ENCODE results near the gene NMNAT2.

NMNAT2 gene

DNA sequence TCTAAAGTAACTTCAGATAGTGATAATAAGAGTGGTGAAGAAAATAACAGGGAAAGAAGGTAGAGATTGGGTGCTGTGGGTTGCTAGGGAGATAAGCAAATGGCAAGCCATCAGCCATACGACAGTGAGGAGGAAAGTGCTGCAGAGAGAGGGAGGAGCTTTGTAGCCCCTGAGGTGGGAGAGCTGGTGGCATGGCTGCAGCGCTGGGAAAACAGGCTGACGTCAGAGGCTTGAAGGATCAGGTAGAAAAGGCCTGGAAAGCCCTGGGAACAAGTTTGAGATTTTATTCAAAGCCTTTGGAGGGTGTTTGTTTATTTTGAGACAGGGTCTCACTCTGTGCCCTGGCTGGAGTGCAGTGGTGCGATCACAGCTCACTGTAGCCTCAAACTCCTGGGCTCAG, 109.5 kb downstream of the NMNAT2 start:
- no peak for DNase-seq

DNA sequence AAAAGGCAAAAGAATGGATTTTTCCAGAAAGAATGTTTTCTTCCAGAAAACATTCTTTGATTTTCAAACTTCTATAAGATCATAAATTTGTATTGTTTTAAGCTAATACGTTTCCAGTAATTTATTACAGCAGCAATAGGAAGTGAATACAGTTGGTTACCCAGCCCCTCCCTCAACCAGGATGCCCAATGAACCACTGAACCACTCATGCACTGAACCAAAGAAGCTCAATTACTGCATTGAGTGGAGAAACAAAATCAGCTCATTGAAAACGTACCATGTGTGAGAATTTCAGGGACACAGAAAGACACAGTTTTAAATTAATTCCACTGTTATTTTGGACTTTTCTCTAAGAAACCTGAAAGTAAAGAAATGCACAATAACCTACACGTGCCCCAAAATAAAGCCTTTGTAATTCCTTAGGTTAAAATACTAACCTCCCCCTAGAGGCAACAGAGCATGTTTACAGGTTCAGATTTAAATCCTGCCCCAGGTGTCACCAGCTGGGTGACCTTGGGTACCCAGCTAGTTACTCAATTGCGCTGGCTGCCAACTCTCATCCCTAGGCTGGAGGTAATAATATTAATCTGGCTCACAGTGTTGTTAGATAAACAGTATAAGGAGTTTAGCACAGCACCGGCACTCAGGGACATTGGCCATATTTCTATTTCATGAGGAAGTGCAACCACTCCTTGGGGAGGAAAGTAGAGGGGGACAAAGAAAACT, 111.7 kb downstream of the NMNAT2 start:
- no peak for DNase-seq

DNA sequence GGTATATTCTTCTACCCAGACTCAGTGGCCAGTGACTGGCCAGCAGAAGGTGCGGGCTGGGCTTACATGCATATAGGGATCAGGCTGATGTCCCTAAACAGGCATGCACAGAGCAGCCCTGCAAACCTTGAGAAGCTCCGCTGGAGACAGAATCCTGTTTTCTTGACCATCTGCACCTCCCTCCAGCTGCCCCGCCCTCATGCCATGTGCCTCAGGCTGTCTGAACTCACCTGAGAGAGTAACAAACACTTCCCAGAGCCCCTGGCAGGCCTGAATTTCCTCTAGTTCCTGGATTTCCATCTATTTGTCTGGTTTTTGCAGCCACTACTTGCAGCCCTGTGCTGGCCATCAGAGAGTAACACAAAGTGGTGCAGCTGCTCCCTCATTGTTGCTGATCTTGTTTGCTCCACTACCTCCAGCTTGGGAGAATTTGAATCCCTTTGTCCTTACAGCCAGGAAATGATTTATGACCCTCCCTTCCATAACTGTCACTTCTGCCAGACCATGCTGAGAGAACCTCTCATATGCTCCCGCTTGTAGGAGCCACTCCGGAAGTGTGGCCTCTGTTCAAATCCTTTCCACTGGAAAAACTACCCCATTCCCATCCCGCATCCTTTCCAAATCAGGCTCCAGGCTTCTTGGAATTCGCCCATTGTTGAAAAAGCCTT, 113.6 kb downstream of the NMNAT2 start:
- DNase-seq: no peak

DNA sequence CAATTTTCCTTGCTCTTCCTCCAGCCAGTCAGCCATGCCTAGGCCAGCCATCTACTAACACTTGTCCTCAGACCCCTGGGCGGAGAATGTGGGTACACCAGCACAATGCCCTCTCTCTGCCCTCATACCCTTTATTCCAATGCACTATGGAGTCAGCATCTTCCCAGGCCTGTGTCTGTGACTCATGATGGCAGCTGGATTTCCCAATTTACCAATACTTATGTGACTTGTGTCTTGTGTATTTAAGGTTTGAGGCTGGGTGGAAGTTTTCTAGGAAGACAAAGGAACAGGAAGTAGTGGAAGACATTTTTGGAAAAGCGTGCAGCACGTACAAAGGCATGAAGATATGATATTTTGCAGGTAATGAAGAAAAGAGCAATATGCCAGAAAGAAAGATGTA, 114.3 kb downstream of the NMNAT2 start:
- no peak for DNase-seq

DNA sequence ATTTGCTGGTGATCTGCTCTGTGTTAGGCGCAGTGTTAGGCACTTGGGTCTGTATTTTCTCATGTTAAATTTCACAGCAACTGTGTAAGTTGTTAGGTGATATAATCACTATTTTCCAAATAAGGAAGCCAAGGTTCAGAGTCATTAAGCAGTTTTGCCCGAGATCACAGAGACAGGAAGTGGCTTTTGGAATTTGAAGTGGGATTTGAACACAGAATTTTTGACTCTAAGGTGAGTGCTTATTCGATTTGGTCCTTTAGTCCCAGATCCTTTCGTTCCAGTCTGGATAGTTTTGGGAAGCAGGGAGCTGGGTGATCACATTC, 114.9 kb downstream of the NMNAT2 start:
- no peak for DNase-seq

DNA sequence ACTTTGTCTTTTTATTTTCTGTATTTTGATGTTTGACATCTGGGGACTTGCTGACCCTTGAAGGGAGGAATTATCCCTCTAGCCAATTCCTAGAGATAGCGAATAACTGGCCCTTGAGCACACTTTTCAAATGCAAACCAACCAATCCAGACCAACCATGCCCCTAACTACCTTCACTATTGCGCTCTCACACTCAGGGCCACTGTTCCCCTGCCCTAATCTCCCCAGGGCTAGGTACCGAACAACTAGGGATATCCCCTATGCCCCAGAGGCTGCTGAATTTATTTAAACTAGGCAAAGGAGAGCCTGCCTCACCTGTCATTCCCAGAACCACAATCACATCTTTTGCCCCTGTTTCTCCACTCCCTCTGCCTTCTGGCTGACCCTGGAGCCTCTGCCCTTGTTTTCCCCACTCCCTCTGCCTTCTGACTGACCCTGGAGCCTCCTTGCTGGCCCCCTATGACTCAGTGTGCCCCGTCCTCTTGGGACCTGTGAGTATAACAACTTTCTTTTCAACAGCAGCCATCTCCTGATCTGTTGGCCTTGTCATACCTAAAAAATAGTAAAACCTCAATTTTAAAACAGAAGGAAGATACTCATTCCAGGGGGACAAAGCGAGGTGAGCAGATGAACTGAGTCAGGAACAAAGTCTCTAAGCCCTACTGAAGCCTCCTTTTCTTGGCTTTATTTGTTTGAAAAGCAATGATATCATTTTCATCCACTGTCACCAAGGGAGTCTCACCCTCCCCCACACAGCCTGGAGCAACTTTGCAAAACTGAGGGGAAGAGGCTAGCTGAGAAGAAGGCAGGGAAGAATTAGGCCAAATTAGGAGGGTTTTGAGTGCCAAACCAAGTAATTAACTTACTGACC, 115.5 kb downstream of the NMNAT2 start:
- DNase-seq: no peak

DNA sequence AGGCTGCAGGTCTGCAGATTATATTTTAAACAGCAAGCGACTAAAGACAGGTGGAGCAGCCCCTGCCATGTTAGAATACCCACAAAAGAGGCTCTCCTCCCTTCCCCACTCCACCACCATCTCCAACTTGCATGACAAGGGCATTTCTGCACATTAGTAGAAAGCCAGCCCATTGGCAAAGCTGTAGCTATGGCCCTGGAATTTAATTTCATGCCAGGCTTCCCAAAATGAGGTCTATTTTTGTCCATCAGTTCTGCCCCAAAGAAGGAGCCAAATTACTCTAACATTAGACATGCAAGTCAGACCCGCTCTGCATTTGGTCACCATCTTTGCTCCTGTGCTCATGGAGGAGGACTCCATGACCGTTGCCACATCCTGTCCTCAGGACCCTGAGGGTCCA, 116.9 kb downstream of the NMNAT2 start:
- no peak for DNase-seq

DNA sequence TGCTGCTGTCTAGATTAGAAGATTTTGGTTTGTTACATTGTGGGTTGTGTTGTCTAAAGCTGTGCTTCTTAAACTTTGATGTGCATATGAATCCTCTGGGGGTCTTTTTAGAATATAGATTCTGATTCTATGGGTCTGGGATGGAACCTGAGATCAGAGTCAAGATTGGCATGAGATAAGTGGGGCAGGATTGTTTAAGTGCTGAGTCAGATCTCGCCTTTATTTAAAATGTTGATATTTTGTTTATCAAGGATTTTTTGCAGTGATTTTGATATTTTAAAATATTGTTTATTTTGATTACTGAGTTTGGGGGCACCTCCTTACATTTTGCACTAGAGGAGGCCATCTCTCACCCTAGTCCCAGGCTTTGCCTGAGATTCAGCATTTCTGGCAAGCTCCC, 117.4 kb downstream of the NMNAT2 start:
- no peak for DNase-seq

DNA sequence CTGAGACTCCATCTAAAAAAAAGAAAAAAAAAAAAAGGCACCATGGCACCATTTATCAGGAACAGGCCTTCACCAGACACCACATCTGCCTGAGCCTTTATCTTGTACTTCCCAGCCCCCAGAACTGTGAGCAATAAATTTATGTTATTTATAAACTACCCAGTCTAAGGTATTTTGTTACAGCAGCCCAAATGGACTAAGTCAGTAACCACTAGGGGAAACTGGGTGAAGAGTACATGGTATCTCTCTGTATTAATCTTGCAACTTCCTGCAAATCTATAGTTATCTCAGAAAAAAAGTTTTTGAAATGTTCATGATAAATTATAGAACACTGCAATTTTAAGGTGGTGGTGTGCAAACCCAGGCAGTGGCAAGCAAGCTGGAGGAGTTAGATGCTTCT, 117.8 kb downstream of the NMNAT2 start:
- DNase-seq: no peak

DNA sequence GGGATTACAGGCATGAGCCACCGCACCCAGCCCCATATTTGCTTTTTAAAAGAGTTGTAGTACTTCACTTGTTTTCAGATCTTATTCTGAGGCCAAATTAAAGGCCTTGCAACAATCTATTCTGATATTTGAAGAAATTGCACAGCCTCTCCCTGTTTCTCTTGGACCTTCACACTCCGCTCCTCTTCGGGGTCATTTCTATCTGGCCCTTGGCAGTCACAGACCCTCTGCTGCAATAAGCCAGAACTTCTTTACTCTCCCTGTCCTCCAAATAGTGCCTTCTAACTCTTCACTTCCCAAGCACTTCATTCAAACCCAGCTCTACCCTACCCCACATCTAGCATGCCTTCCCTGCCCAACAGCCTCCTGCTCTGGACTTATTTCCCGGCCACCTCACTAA, 121.4 kb downstream of the NMNAT2 start:
- no peak for DNase-seq

DNA sequence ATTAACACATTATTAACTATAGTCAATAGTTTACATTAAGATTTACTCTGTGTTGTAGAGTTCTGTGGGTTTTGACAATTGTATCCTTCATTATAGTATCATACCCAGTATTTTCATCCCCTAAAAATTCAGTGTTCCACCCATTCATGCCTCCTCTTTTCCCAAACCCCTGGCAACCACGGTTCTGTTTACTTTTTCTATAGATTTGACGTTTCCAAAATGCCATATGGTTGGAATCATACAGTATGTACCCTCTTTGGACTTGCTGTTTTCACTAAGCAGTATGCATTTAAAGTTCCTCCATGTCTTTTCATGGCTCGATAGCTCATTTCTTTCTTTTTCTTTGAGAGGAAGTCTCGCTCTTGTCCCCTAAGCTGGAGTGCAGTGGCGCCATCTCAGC, 122.7 kb downstream of the NMNAT2 start:
- no peak for DNase-seq

DNA sequence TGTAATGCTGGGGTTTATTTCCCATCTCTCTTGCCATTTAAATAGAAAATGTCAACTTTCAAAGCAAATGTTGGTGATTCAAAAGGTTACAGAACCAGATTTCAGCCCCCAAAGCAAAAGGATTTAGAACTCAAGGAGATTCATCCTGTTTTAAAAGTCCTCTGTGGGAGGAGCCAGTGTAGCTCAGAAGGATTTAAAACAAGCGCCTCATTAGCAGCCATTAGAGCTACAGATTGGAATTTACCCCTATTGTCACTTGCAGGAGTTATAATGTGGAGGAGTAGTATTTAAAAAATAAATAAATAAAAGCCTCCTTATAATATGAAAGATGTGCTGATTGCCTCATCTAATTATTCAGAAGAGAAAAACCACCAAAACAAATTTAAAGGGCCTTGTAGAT, 124.3 kb downstream of the NMNAT2 start:
- DNase-seq: no peak

DNA sequence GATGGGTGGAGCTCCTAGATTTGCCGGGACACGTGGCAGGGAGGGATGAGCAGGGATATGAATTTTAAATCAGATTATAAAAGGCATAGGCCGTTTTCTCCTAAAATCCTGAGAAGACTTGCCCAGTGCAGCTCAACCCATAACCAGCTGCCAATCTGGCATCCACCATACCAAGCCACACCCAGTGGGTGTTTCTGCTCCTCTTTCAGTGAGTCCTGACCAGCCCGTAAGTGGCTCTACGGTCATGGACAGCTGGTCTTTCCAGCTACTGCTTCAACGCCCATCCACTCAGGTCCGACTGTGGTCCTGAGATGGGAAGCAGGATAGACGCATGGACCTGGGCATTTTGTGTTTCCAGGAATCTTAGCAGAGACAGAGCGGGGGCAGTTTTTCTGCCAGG, 124.9 kb downstream of the NMNAT2 start:
- DNase-seq: no peak

DNA sequence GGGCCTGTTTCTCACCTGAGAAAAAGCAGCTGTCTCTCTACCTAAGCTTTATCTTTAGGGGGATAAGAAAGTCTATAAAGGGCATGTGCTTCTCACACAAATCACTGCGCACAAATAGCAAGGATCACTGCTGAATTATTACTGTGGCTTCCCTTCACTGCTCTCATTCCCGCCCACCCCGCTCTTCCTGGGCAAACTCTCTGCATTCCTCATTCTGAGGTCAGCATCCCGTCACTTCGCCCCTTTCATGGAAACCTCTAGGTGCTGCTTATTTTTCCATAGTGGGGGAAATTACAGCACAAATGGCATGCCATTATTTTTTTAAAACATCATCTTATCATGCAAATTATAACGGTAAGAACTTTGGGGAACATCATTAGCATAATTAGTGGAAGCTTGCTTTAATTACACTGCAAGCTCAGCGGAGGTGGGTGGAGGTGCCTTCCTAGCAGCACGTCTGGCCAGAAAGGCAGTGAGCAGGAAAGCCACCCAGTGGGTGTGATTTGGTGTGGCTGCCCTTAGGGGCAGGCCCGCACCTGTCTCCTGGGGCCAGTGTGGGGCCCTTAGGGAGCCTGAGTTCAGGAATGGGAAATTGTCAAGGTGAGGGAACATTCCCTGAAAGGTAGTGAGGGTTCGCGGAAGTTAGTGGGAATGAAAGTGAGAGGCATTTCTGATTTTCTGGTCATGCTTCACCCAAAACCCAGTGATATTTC, 126.2 kb downstream of the NMNAT2 start:
- DNase-seq: no peak

DNA sequence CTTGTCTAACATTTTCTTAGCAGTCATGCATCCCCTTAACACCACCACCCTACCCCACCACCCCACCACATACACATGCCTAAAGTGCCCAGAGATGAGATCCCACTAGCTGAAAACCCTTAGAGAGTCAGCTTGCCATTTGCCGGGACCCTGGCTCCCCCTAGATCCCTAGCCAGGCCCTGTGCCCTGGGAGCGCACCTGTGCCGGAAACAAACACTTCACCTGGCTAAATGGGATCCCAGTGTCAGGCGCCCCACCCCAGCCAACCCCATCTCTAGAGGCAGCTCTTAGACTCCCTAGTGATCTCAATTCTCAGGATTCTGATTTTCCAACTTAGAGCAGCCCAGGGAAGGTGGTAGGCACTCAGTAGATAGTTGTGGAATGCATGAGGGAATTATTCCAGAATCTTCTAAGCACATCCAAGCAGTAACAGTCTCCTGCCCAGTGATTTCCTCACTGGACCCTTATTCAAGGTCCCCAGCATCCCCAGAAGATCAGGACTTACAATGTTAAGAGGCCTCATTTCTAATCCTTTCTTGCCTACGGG, 126.9 kb downstream of the NMNAT2 start:
- DNase-seq: no peak

DNA sequence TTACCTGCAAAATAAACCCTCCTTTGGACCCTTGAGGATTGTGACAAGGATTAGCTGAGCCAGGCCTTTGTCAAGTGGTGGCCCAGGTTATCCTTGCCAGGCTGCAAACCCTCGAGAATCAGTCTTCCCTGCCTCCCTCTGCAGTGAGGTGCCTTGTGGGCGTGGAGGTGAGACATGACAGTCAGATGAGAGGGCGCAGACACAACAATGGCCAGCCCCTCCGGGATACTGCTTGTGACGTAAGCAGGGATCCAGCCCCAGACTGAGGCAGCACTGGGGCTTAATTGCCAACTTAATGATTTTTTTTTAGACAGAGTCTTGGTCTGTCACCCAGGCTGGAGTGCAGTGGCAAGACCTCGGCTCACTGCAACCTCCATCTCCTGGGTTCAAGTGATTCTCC, 127.6 kb downstream of the NMNAT2 start:
- no peak for DNase-seq

DNA sequence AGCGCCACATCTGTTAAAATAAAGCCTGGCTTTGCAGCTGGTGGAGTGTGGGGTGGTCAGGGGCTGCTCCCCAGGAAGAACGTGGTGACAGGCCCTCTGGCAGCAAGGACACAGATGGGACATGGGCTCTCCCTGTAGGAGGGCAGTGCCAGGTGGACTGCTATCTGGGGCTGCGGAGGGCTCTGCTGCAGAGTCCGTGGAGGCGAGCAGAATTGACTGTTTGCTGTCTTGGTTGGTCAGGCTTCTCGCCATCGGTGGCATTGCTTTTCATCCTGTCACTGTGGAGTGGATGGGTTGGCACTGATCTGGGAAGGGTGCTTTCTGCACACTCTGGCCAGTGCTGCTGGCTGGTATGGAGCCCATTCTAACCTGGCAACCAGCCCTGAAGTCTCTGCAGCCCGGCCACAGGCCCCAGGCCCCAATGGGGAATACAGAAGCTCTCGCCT, 129.1 kb downstream of the NMNAT2 start:
- DNase-seq: no peak

DNA sequence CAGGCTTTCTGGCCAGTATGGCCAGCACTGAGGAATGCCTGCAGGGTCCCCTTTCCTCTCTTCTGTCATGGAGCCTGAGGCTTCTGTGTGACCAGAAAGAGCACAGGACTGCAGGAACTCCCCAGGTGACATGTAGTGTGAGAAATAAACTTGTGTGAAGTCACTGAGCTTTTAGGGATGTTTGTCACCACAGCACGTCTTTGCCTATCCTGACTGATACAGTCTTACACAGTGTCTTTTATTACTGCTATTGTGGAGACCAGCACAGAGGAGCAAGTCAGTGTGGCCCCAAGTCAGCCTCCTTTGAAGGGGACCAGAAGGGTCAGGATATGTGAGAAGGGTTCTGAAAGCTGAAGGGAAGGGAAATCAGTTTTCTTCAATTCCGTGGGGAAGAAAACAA, 129.6 kb downstream of the NMNAT2 start:
- no peak for DNase-seq

DNA sequence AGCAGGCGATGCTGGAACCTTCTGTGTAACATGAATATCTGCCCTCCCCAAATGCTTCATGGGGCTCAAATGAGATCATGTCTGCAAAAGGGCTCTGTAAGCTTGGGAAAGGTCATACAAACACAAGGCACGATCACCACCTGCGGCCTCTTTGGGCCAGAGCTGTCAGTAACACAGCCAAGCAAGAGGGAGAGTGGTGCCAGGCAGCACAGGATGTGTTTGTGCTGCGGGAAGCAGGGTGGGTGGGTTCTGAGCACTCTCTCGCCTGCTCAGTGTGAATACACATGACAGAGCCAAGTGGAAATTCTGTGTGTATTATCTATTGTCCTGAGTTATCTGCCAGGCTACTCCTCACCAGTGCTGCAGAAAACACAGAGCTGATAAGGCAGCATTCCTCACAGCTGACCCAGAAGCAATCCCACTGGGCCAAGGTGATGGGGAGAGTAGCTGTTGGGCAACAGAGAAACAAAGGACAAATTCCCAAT, 130.9 kb downstream of the NMNAT2 start:
- DNase-seq: no peak

DNA sequence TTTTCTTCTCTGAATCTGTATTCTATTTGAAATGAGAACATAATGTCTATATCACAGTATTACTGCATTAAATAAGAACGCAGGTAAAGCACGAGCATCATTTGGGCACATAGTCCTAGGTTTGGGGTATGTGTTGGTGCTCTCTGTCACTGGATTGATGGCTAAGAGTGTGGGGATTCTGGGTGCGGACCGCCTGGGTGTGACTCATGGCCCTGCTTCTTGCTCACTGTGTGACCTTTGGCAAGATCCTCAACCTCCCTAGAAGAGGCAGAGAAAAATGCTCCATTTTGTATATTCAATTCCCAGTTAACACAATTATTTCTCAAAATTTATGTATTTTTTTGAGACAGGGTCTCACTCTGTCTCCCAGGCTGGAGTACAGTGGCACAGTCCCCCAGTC, 132.4 kb downstream of the NMNAT2 start:
- no peak for DNase-seq

DNA sequence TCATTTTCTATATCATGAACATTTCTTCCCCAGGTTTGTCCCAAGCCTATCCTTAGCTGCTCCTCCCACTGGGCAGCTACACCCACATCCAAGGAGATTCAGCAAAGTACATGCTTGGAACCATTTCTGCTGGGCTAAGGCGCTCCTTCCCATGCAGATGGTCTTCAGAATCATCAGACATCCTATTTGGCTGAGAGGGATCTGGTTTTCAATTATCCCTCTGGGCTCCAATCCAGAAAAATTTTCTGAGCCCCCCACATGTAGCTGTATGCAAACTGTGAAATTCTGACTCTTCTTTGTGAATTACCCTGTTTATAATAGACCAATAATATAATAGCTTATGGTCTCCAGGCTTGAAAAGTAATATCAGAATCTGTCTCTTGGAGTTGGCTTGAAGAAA, 132.9 kb downstream of the NMNAT2 start:
- no peak for DNase-seq

DNA sequence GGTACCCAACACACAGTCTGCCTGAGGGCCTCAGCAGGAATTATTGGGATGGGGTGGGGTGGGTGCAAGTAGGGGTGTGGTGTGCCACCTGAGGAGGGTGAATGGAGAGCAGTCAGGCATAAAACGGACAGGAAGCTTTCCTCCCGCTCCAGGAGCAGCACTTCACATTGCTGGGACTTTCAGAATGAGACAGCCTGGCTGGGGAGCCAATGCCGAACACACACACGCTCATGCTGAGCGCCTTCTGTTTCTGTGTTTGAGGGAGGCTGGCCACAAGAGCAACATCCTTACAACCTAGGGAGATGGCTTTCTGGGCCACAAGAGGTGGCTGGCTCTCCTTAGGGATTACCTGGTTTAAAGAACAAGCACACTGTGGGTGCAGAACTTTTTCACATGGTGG, 134.1 kb downstream of the NMNAT2 start:
- no peak for DNase-seq

DNA sequence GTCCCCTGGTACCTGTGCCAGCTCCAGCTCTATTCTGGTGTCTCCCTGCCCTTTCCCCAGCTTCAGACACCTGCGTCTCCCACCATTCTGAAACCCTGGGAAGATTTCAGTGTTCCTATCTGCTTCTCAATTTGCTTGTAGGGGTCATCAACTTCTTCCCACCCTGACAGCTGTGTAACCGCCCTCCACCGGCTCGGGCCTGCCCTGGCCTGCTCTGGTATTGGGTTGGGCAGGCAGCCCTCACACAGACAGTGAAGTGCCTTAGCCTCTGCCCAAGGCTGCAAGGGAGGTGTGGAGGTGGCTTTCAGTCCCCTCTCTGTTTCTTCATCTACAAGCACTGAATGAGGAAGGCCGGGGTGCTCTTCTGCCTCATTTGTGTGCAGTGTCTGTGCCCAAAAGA, 134.9 kb downstream of the NMNAT2 start:
- no peak for DNase-seq
